Measurements from ENCODE around the gene RABGAP1L.

GRCh38 chr1:174884038-174884437, 724.7 kb downstream of the RABGAP1L start:
- TF ChIP-seq CTCF (IDR thresholded peaks at IDR 0.05) (no peak), POLR2A (IDR thresholded peaks at IDR 0.05; ENCODE audit: low read depth) (no peak), POLR2AphosphoS5 (IDR thresholded peaks at IDR 0.05) (no peak), EP300 (IDR thresholded peaks at IDR 0.05) (no peak)
